ENCODE results near the gene OR10A7.
"Not testable (repeated sequence)": the region's sequence is repeated elsewhere in the genome, so short reads cannot be mapped to it uniquely, and the experiment has no call there.

Gene OR10A7

GRCh38 chr12:55220725-55221124, at the start of gene OR10A7:
OR10A7 (plus strand) TSS chr12:55221025; CDS start chr12:55221025, 0 bp downstream.
- DNase-seq (ENCODE audit: low read depth in 2 of 2) = no peak

GRCh38 chr12:55171445-55171844, 49.4 kb upstream of the OR10A7 start:
- no peak for DNase-seq (ENCODE audit: low read depth in 2 of 2)

GRCh38 chr12:55171846-55172245, 49.0 kb upstream of the OR10A7 start:
- DNase-seq (ENCODE audit: low read depth in 2 of 2) = not testable (repeated sequence)

GRCh38 chr12:55172686-55173085, 48.1 kb upstream of the OR10A7 start:
- DNase-seq (ENCODE audit: low read depth in 2 of 2) = no peak

- no peak for DNase-seq (ENCODE audit: low read depth in 2 of 2)
These were observed 47.4 kb upstream of the OR10A7 start for GRCh38 chr12:55173456-55173855.

- no peak for DNase-seq (ENCODE audit: low read depth in 2 of 2)
These were observed 32.3 kb upstream of the OR10A7 start for GRCh38 chr12:55188573-55188972.

- peak in 1 of 2 donors; percentile 13 for DNase-seq (ENCODE audit: low read depth in 2 of 2)
These were observed 31.8 kb upstream of the OR10A7 start for GRCh38 chr12:55188974-55189556.

- no peak for DNase-seq (ENCODE audit: low read depth in 2 of 2)
These were observed 26.4 kb upstream of the OR10A7 start for GRCh38 chr12:55194382-55194781.

- no peak for DNase-seq (ENCODE audit: low read depth in 2 of 2)
These were observed 5.7 kb downstream of the OR10A7 start for GRCh38 chr12:55226523-55226922.

GRCh38 chr12:55227643-55228042, 6.8 kb downstream of the OR10A7 start:
- no peak for DNase-seq (ENCODE audit: low read depth in 2 of 2)

GRCh38 chr12:55244309-55244708, 23.5 kb downstream of the OR10A7 start, which contains the start of gene OR6C74:
OR6C74 (plus strand) TSS chr12:55244609; CDS start chr12:55247288, 2,679 bp downstream.
- DNase-seq (ENCODE audit: low read depth in 2 of 2) = no peak

- DNase-seq (ENCODE audit: low read depth in 2 of 2) = no peak
These were observed 25.3 kb downstream of the OR10A7 start for GRCh38 chr12:55246159-55246558.

GRCh38 chr12:55250944-55251343, 30.1 kb downstream of the OR10A7 start:
- no peak for DNase-seq (ENCODE audit: low read depth in 2 of 2)

- no peak for DNase-seq (ENCODE audit: low read depth in 2 of 2)
These were observed 32.5 kb downstream of the OR10A7 start for GRCh38 chr12:55253281-55253680.

- DNase-seq (ENCODE audit: low read depth in 2 of 2) = no peak
These were observed 36.0 kb downstream of the OR10A7 start for GRCh38 chr12:55256831-55257230.

- no peak for DNase-seq (ENCODE audit: low read depth in 2 of 2)
These were observed 37.5 kb downstream of the OR10A7 start for GRCh38 chr12:55258303-55258702.

Measured in stimulated activated CD8-positive, alpha-beta memory T cell treated with anti-CD3 and anti-CD28 coated beads, Interleukin-15, amount 100 ng/mL, for 4 hours (primary cell).